Body of pancreas (tissue), 4 donors: ENCODE measurements around the gene CYBB.

Experiments
- POLR2A ChIP-seq, 3 donors: fragments of 450-650 bp; IDR thresholded peaks; one replicate each; pipeline ENCODE4 v1.6.1; 2016; ENCODE audit warnings: antibody characterized with exemption in 3 of 3, mild to moderate bottlenecking in 2 of 3
- TF ChIP-seq, protein P1 (sequence below), 7 experiments: fragments of 450-650 bp in 4 of 7; fragments of 200-600 bp in 3 of 7; sonication (generic) in 3 of 7; IDR thresholded peaks; one replicate each; pipeline ENCODE4 v1.5.1; 2016 to 2019; ENCODE audit warnings: antibody characterized with exemption in 7 of 7

DNA sequence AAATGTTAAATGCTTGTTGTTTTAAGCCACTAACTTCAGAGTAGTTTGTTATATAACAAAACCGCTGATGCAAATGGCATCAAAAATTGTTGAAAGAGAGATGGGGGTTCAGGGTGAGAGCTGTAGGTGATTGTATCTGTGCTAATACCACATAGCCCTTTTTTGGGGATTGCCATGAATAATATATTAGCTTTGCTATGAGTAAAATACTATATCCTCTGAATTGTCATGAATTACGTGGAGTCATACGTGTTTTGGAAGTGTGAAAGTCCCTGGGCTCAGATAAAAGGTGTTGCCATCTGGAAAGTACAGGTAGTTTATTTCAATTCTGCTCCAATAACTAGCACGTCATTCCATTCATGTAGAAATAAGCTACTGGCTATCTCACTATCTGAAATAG lies 36.9 kb downstream of the CYBB start:
- no peak for TF ChIP-seq POLR2A (IDR thresholded peaks at IDR 0.05)
- TF ChIP-seq, protein P1, sequence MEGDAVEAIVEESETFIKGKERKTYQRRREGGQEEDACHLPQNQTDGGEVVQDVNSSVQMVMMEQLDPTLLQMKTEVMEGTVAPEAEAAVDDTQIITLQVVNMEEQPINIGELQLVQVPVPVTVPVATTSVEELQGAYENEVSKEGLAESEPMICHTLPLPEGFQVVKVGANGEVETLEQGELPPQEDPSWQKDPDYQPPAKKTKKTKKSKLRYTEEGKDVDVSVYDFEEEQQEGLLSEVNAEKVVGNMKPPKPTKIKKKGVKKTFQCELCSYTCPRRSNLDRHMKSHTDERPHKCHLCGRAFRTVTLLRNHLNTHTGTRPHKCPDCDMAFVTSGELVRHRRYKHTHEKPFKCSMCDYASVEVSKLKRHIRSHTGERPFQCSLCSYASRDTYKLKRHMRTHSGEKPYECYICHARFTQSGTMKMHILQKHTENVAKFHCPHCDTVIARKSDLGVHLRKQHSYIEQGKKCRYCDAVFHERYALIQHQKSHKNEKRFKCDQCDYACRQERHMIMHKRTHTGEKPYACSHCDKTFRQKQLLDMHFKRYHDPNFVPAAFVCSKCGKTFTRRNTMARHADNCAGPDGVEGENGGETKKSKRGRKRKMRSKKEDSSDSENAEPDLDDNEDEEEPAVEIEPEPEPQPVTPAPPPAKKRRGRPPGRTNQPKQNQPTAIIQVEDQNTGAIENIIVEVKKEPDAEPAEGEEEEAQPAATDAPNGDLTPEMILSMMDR (IDR thresholded peaks at IDR 0.05), result no peak
